Measurements from ENCODE around the gene REV3L.

GRCh38 chr6:111517965-111518364, 34.9 kb upstream of the REV3L start:
- TF ChIP-seq POLR2A (IDR thresholded peaks at IDR 0.05; ENCODE audit: borderline replicate concordance, extremely low read depth, insufficient read depth, insufficient read length): no peak
- no peak for TF ChIP-seq SP1 (IDR thresholded peaks at IDR 0.05; ENCODE audit: low read depth)
- TF ChIP-seq CTCF (IDR thresholded peaks at IDR 0.05 in 2 of 3, conservative IDR thresholded peaks at IDR 0.05 in 1 of 3; ENCODE audit: borderline replicate concordance in 1 of 3, insufficient read depth in 1 of 3, low read depth in 2 of 3, low read length in 2 of 3): no peak
- no peak for TF ChIP-seq POLR2AphosphoS5 (IDR thresholded peaks at IDR 0.05; ENCODE audit: low read depth, low read length)
